Erythroblast (primary cell): ENCODE results near the gene STARD9.

Source experiments
- GATA1 ChIP-seq: IDR thresholded peaks from 2 replicates; pipeline ENCODE4 v1.6.1; 2011; ENCODE audit warnings: low read depth, mild to moderate bottlenecking, control low read depth, low read length, moderate library complexity
- POLR2A ChIP-seq: IDR thresholded peaks from 2 replicates; pipeline ENCODE4 v1.6.1; 2011; ENCODE audit warnings: mild to moderate bottlenecking, low read length

GRCh38 chr15:42575188-42576039 is at the start of gene STARD9:
- TF ChIP-seq GATA1 (no peak), POLR2A (peak; percentile 51)
